GM12878 (cell line): ENCODE results near the gene SNN. TPM values are rescaled to one million over a fixed set of nuclear protein-coding genes. Genes with fewer than 3 reads are reported as not detected.
A peak's percentile ranks its signal among the peaks of the same experiment; 100 is the strongest.

Experiments used
- ATAC-seq: fragments of 200-7000 bp; cut with Tn5 transposase; 3 replicates; pipeline ENCODE4 v1.9.1; 2020; ENCODE audit warnings: mild to moderate bottlenecking, moderate library complexity
- BruUV-seq: library from RNA; stranded (reverse); fragments of 400-500 nt; replicated peaks from 2 replicates; lab custom pipeline; 2021; lab: Mats Ljungman, UMichigan
- CTCF ChIA-PET: fragments of 300-600 bp; sonication (Branson Sonifier 250); formaldehyde crosslinking; extraction: SDS; loops from one replicate; lab custom pipeline; 2021; ENCODE audit warnings: inconsistent platforms; lab: Yijun Ruan, JAX
- POLR2A ChIA-PET: fragments of 350-600 bp; formaldehyde crosslinking; extraction: SDS; loops from one replicate; lab custom pipeline; 2021; ENCODE audit warnings: inconsistent platforms; lab: Charles Lee
- RAD21 ChIA-PET: fragments of 300-600 bp; sonication (Branson Sonifier 250); formaldehyde crosslinking; loops from one replicate; lab custom pipeline; 2023; ENCODE audit warnings: antibody characterized with exemption; ENCODE audit not compliant: unreplicated experiment; lab: Charles Lee
- SMC1A ChIA-PET: fragments of 300-600 bp; sonication (Branson Sonifier 250); formaldehyde crosslinking; loops from one replicate; lab custom pipeline; 2023; ENCODE audit not compliant: unreplicated experiment, uncharacterized antibody; lab: Charles Lee
- DNase-seq: peaks from one replicate; pipeline ENCODE4 v3.0.0-alpha.2; 2011; ENCODE audit warnings: low read depth, low spot score
- FAIRE-seq: peaks from 3 replicates; lab custom pipeline; 2011; peaks lifted over from hg19 to GRCh38; lab: Jason Lieb, UNC
- H2AFZ ChIP-seq: 2 replicates; pipeline ENCODE4 v1.6.0; 2011; ENCODE audit warnings: low read depth, low read length, control low read depth; ENCODE audit not compliant: control insufficient read depth
- H3K27ac ChIP-seq: 2 replicates; pipeline ENCODE4 v1.5.1; 2011; ENCODE audit warnings: control low read depth; ENCODE audit not compliant: control insufficient read depth, insufficient read depth
- H3K27me3 ChIP-seq, 2 experiments: replicated peaks in 1 of 2; 2 replicates each; pipeline versions ENCODE4 v1.6.0 to v1.6.1; 2011; ENCODE audit warnings: low read length in 1 of 2; ENCODE audit not compliant: control insufficient read depth in 2 of 2, insufficient read depth in 2 of 2
- H3K36me3 ChIP-seq, 2 experiments: 2 replicates each; pipeline ENCODE4 v1.5.1; 2011; ENCODE audit warnings: low read length in 1 of 2; ENCODE audit not compliant: control insufficient read depth in 2 of 2, insufficient read depth in 2 of 2
- H3K4me1 ChIP-seq: 2 replicates; pipeline ENCODE4 v1.6.1; 2011; ENCODE audit warnings: mild to moderate bottlenecking, low read length, moderate library complexity, mixed read lengths; ENCODE audit not compliant: control insufficient read depth, insufficient read depth
- H3K4me2 ChIP-seq: 2 replicates; pipeline ENCODE4 v1.6.0; 2011; ENCODE audit warnings: control low read depth; ENCODE audit not compliant: control insufficient read depth, insufficient read depth
- H3K4me3 ChIP-seq: fragments of 200-600 bp; sonication (generic); 2 replicates; pipeline ENCODE4 v1.5.1; 2016
- H3K79me2 ChIP-seq: 2 replicates; pipeline ENCODE4 v1.6.0; 2011; ENCODE audit warnings: low read length; ENCODE audit not compliant: control insufficient read depth, insufficient read depth
- H3K9ac ChIP-seq: 2 replicates; pipeline ENCODE4 v1.8.0; 2011; ENCODE audit warnings: low read length, control low read depth, mixed read lengths; ENCODE audit not compliant: control insufficient read depth, insufficient read depth
- H3K9me3 ChIP-seq: replicated peaks from 3 replicates; pipeline ENCODE4 v1.5.1; 2011; ENCODE audit warnings: mild to moderate bottlenecking, low read length; ENCODE audit not compliant: control insufficient read depth, insufficient read depth
- H4K20me1 ChIP-seq: 2 replicates; pipeline ENCODE4 v1.6.0; 2011; ENCODE audit not compliant: control insufficient read depth, insufficient read depth
- CBX3 ChIP-seq: fragments of 200-600 bp; sonication (generic); IDR thresholded peaks from 2 replicates; pipeline ENCODE4 v1.6.1; 2016; ENCODE audit warnings: low read depth, borderline replicate concordance
- FOXK2 ChIP-seq: fragments of 450-650 bp; IDR thresholded peaks from 2 replicates; pipeline ENCODE4 v1.6.1; 2017; ENCODE audit warnings: mild to moderate bottlenecking, moderate library complexity
- HDGF ChIP-seq: fragments of 450-650 bp; IDR thresholded peaks from 2 replicates; pipeline ENCODE4 v1.6.1; 2016; ENCODE audit warnings: antibody characterized with exemption
- IKZF1 ChIP-seq: fragments of 450-650 bp; conservative IDR thresholded peaks from 2 replicates; pipeline ENCODE4 v1.6.1; 2017; ENCODE audit warnings: antibody characterized with exemption, mild to moderate bottlenecking
- NR2C1 ChIP-seq: fragments of 450-650 bp; IDR thresholded peaks from 2 replicates; pipeline ENCODE4 v1.6.1; 2017; ENCODE audit warnings: antibody characterized with exemption, mild to moderate bottlenecking, moderate library complexity
- PAX5 ChIP-seq: IDR thresholded peaks from 2 replicates; pipeline ENCODE4 v1.6.1; 2011; ENCODE audit warnings: low read depth, low read length, borderline replicate concordance
- POLR2A ChIP-seq: IDR thresholded peaks from 2 replicates; pipeline ENCODE4 v1.6.1; 2011; ENCODE audit warnings: low read depth, mild to moderate bottlenecking, low read length
- POLR2AphosphoS2 ChIP-seq: IDR thresholded peaks from 2 replicates; pipeline ENCODE4 v1.6.1; 2011; ENCODE audit warnings: low read depth, mild to moderate bottlenecking, low read length, improper control_type of control experiment, moderate library complexity
- RAD51 ChIP-seq: fragments of 450-650 bp; IDR thresholded peaks from 2 replicates; pipeline ENCODE4 v1.6.1; 2016; ENCODE audit warnings: moderate library complexity, mild to moderate bottlenecking, inconsistent platforms
- RUNX3 ChIP-seq: IDR thresholded peaks from 2 replicates; pipeline ENCODE4 v1.6.1; 2012; ENCODE audit warnings: low read length, inconsistent platforms
- STAT1 ChIP-seq: fragments of 450-650 bp; conservative IDR thresholded peaks from 2 replicates; pipeline ENCODE4 v1.6.1; 2014; ENCODE audit warnings: antibody characterized with exemption, mild to moderate bottlenecking
- WGBS: methylation state at CpG from one replicate; pipeline ENCODE4 v1.1.6; 2016; ENCODE audit warnings: low lambda C conversion rate; ENCODE audit not compliant: insufficient replicate concordance, insufficient coverage; ENCODE audit errors: missing lambda C conversion rate; 5-methylcytosine and 5-hydroxymethylcytosine counted together
- in situ Hi-C: fragments of 300-500 bp; cut with MboI; formaldehyde crosslinking; loops from 9 replicates; pipeline ENCODE4 v1.14.3; 2018; ENCODE audit warnings: mixed read lengths
- intact Hi-C: fragments of 100-400 bp; cut with micrococcal nuclease; formaldehyde crosslinking; loops from one replicate; pipeline ENCODE4 v1.14.2; 2022; ENCODE audit not compliant: unreplicated experiment
- polyA plus RNA-seq, 11 experiments: library from polyadenylated mRNA; depleted of rRNA in 4 of 11; unstranded in 6 of 11; stranded (reverse) in 5 of 11; fragments of >200 nt; fragmentation: Nextera tagmentation in 4 of 11; fragmentation: Illumina TruSeq in 1 of 11; extraction: Ambion mirVana in 4 of 11; extraction: Trizol in 1 of 11; gene quantifications; 1 replicate in 1 of 11; 2 replicates in 10 of 11; pipeline versions ENCODE4 v1.2.1 to v1.2.3, GENCODE V29; 2011 to 2016; ENCODE audit warnings: inconsistent platforms in 2 of 11, missing spikeins in 2 of 11, low read depth in 1 of 11
- total RNA-seq, 4 experiments: library from RNA; depleted of rRNA in 3 of 4; stranded (reverse); fragments of >200 nt in 3 of 4; fragmentation: Illumina TruSeq in 1 of 4; extraction: Trizol in 1 of 4; gene quantifications; 2 replicates each; pipeline versions ENCODE4 v1.2.1 to v1.2.3, GENCODE V29; 2013 to 2021

The SNN gene
- total and polyA plus RNA-seq, 10 of the 15 experiments (the other 5 are each of a cell fraction or from before 2014, with no cell fraction given): 2.2 to 43.4 (median 27.8) TPM

GRCh38 chr16:11675561-11676511, 7.6 kb downstream of the SNN start:
- no peak for FAIRE-seq
- H2AFZ ChIP-seq: no peak overlapping the region

GRCh38 chr16:11676799-11677198, 8.5 kb downstream of the SNN start:
- FAIRE-seq (no peak), DNase-seq (no peak), ATAC-seq (peak; percentile 1; the same call in 1 of the 3 replicates)
- H3K79me2 ChIP-seq: peaks cover 41% of the 10 kb centered on the region
- TF ChIP-seq NR2C1 (no peak), POLR2A (peak; percentile 48; the same call in 1 of the 2 replicates), CBX3 (no peak), POLR2AphosphoS2 (peak; percentile 51; the same call in 1 of the 2 replicates), PAX5 (peak; percentile 32; the same call in 1 of the 2 replicates), FOXK2 (no peak), RUNX3 (peak; percentile 53)
- ChIA-PET CTCF (interaction anchor here (1.0 to 5.2 kb wide), 5 partner anchors 12 to 305 kb away, joined by 3 to 34 read pairs (median 5); no protein-coding TSS in a partner anchor), SMC1A (interaction anchor here (1.0 to 6.8 kb wide), 7 partner anchors 8 to 63 kb away, joined by 3 to 46 read pairs (median 6); partner anchors contain the start of gene SNN), POLR2A (interaction anchor here (1.0 to 7.9 kb wide), 5 partner anchors 7 to 66 kb away, joined by 4 to 75 read pairs (median 8); partner anchors contain the start of genes SNN and TXNDC11), RAD21 (interaction anchor here (1.1 to 4.1 kb wide), 2 partner anchors 12 to 38 kb away, joined by 4 to 34 read pairs; no protein-coding TSS in a partner anchor)
- no TSS peak for BruUV-seq
- no peaks in the 10 kb centered on the region for H3K9me3 ChIP-seq
- intact Hi-C loops (no loop called here), in situ Hi-C loops (no loop called here)
- H3K4me3 ChIP-seq: no peak overlapping the region
- peaks cover 6% of the 10 kb centered on the region; the same call in 1 of the 2 replicates for H4K20me1 ChIP-seq
- 57% methylated on average over 14 of the region's 14 CpGs for WGBS
- peak overlapping the region; percentile 75 for H3K4me2 ChIP-seq
- no peaks in the 10 kb centered on the region for H3K27me3 ChIP-seq
- no peak overlapping the region for H3K9ac ChIP-seq
- no peak overlapping the region for H2AFZ ChIP-seq
- peaks cover 71% of the 10 kb centered on the region for H3K4me1 ChIP-seq
- 0 out of 2 replicates have a peak overlapping the region, but pooled peaks have one; percentile 57 for H3K27ac ChIP-seq
- H3K36me3 ChIP-seq: peaks cover 31 to 35% of the 10 kb centered on the region in 2 experiments

More at GRCh38 chr16:11675561-11676511, 7.6 kb downstream of the SNN start:
- SMC1A ChIA-PET: interaction anchor here (1.0 to 6.8 kb wide), 6 partner anchors 11 to 64 kb away, joined by 3 to 46 read pairs (median 6); no protein-coding TSS in a partner anchor
- ATAC-seq (no peak), DNase-seq (no peak)
- no TSS peak for BruUV-seq
- H3K79me2 ChIP-seq: peaks cover 42% of the 10 kb centered on the region
- H4K20me1 ChIP-seq: peaks cover 10% of the 10 kb centered on the region
- no peak overlapping the region for H3K4me3 ChIP-seq
- 93% methylated on average over 42 of the region's 42 CpGs for WGBS
- no peak overlapping the region for H3K27ac ChIP-seq
- in situ Hi-C loops: no loop called here
- RAD21 ChIA-PET: interaction anchor here (1.0 to 4.1 kb wide), 3 partner anchors 13 to 93 kb away, joined by 3 to 34 read pairs (median 4); no protein-coding TSS in a partner anchor
- peaks cover 71% of the 10 kb centered on the region for H3K4me1 ChIP-seq
- CTCF ChIA-PET: interaction anchor here (5.2 kb wide), 1 partner anchor 13 kb away, joined by 34 read pairs; no protein-coding TSS in a partner anchor
- H3K36me3 ChIP-seq: peaks cover 31 to 34% of the 10 kb centered on the region in 2 experiments
- H3K9me3 ChIP-seq: no peaks in the 10 kb centered on the region
- no peaks in the 10 kb centered on the region for H3K27me3 ChIP-seq
- POLR2A ChIA-PET: interaction anchor here (6.0 kb wide), 1 partner anchor 13 kb away, joined by 63 read pairs; no protein-coding TSS in a partner anchor
- no peak overlapping the region for H3K4me2 ChIP-seq
- no peak overlapping the region for H3K9ac ChIP-seq
- intact Hi-C loops: no loop called here
- TF ChIP-seq STAT1 (no peak), IKZF1 (no peak), RAD51 (no peak), HDGF (no peak), POLR2A (0 out of 2 replicates have a peak, but pooled peaks have one; percentile 2)
